GM23338 (cell line): ENCODE measurements around the gene STPG1. TPM values are rescaled to one million over a fixed set of nuclear protein-coding genes. Genes with fewer than 3 reads are reported as not detected.

ENCODE experiments used
- ATAC-seq: fragments of 200-7000 bp; cut with Tn5 transposase; 3 replicates; pipeline ENCODE4 v1.9.1; 2020
- DNase-seq: peaks from one replicate; pipeline ENCODE4 v3.0.0-alpha.2; 2015; ENCODE audit warnings: low spot score
- H2AFZ ChIP-seq: fragments of 200-600 bp; sonication (generic); 2 replicates; pipeline ENCODE4 v1.8.0; 2016; ENCODE audit warnings: antibody characterized with exemption, mild to moderate bottlenecking, moderate library complexity
- H3F3A ChIP-seq: fragments of 200-600 bp; sonication (generic); replicated peaks from 2 replicates; pipeline ENCODE4 v1.8.0; 2017; ENCODE audit warnings: antibody characterized with exemption, mixed run types, low read depth
- H3K27ac ChIP-seq: fragments of 200-600 bp; sonication (generic); 2 replicates; pipeline ENCODE4 v1.6.1; 2016; ENCODE audit warnings: low read depth
- H3K27me3 ChIP-seq: fragments of 200-600 bp; sonication (generic); 2 replicates; pipeline ENCODE4 v1.8.0; 2016; ENCODE audit warnings: mild to moderate bottlenecking, mixed run types, moderate library complexity; ENCODE audit not compliant: insufficient read depth
- H3K36me3 ChIP-seq: fragments of 200-600 bp; sonication (generic); 2 replicates; pipeline ENCODE4 v1.8.0; 2016; ENCODE audit warnings: mild to moderate bottlenecking; ENCODE audit not compliant: insufficient read depth
- H3K4me1 ChIP-seq: fragments of 200-600 bp; sonication (generic); 2 replicates; pipeline ENCODE4 v1.8.0; 2016; ENCODE audit warnings: mild to moderate bottlenecking, moderate library complexity; ENCODE audit not compliant: insufficient read depth
- H3K4me2 ChIP-seq: fragments of 200-600 bp; sonication (generic); 2 replicates; pipeline ENCODE4 v1.7.1; 2017; ENCODE audit warnings: mixed run types
- H3K4me3 ChIP-seq: fragments of 200-600 bp; sonication (generic); 2 replicates; pipeline ENCODE4 v1.6.1; 2016; ENCODE audit warnings: mixed run types
- H3K79me2 ChIP-seq: fragments of 200-600 bp; sonication (generic); replicated peaks from 2 replicates; pipeline ENCODE4 v1.8.0; 2017; ENCODE audit warnings: mild to moderate bottlenecking; ENCODE audit not compliant: insufficient read depth
- H3K9me2 ChIP-seq: fragments of 200-600 bp; sonication (generic); 2 replicates; pipeline ENCODE4 v1.8.0; 2017; ENCODE audit not compliant: insufficient read depth
- H4K20me1 ChIP-seq: fragments of 200-600 bp; sonication (generic); replicated peaks from 2 replicates; pipeline ENCODE4 v1.8.0; 2017; ENCODE audit warnings: mild to moderate bottlenecking; ENCODE audit not compliant: insufficient read depth
- H3K27ac Mint-ChIP-seq: 2 replicates; pipeline ENCODE4 v1.8.0; 2020; ENCODE audit warnings: inconsistent platforms, mild to moderate bottlenecking, moderate library complexity, mixed read lengths
- H3K27me3 Mint-ChIP-seq: 3 replicates; pipeline ENCODE4 v1.8.0; 2022; ENCODE audit warnings: low read depth, mild to moderate bottlenecking, moderate library complexity, mixed read lengths, inconsistent platforms; ENCODE audit not compliant: insufficient read depth, poor library complexity
- H3K36me3 Mint-ChIP-seq: 3 replicates; pipeline ENCODE4 v1.8.0; 2021; ENCODE audit warnings: low read depth, mild to moderate bottlenecking, inconsistent platforms, moderate library complexity, mixed read lengths
- H3K4me1 Mint-ChIP-seq: 3 replicates; pipeline ENCODE4 v1.8.0; 2020; ENCODE audit warnings: mild to moderate bottlenecking, inconsistent platforms, mixed read lengths
- H3K4me3 Mint-ChIP-seq: 3 replicates; pipeline ENCODE4 v1.8.0; 2021; ENCODE audit warnings: moderate library complexity, mild to moderate bottlenecking, inconsistent platforms, mixed read lengths
- H3K9me3 Mint-ChIP-seq: 3 replicates; pipeline ENCODE4 v1.8.0; 2020; ENCODE audit warnings: moderate library complexity, mild to moderate bottlenecking, inconsistent platforms, mixed read lengths
- CREB1 ChIP-seq: fragments of 250-450 bp; sonication (Bioruptor Pico); IDR thresholded peaks from 2 replicates; pipeline ENCODE4 v1.5.0; 2020; ENCODE audit warnings: low read depth, mild to moderate bottlenecking, moderate library complexity
- CTCF ChIP-seq, 2 experiments: fragments of 200-600 bp in 1 of 2; sonication (generic) in 1 of 2; conservative IDR thresholded peaks; 2 replicates each; pipeline versions ENCODE4 v1.5.1 to v1.6.1; 2016 to 2017; ENCODE audit warnings: antibody characterized with exemption in 2 of 2, low read depth in 2 of 2, mild to moderate bottlenecking in 2 of 2, moderate library complexity in 1 of 2
- EZH2 ChIP-seq: fragments of 200-600 bp; sonication (generic); IDR thresholded peaks from one replicate; pipeline ENCODE4 v1.8.0; 2017; ENCODE audit warnings: antibody characterized with exemption, mild to moderate bottlenecking, low read depth; ENCODE audit not compliant: unreplicated experiment
- EZH2phosphoT487 ChIP-seq: fragments of 200-600 bp; sonication (generic); IDR thresholded peaks from one replicate; pipeline ENCODE4 v1.8.1; 2018; ENCODE audit warnings: antibody characterized with exemption; ENCODE audit not compliant: unreplicated experiment
- JUNB ChIP-seq: IDR thresholded peaks from one replicate; pipeline ENCODE4 v1.6.1; 2016; ENCODE audit warnings: antibody characterized with exemption; ENCODE audit not compliant: unreplicated experiment
- NANOG ChIP-seq: IDR thresholded peaks from 2 replicates; pipeline ENCODE4 v1.6.1; 2016; ENCODE audit warnings: antibody characterized with exemption, borderline replicate concordance
- POLR2AphosphoS5 ChIP-seq: IDR thresholded peaks from 2 replicates; pipeline ENCODE4 v1.6.1; 2016; ENCODE audit warnings: antibody characterized with exemption, low read depth
- STAT1 ChIP-seq: IDR thresholded peaks from one replicate; pipeline ENCODE4 v1.6.1; 2016; ENCODE audit warnings: antibody characterized with exemption; ENCODE audit not compliant: unreplicated experiment
- ZNF114 ChIP-seq: fragments of 250-450 bp; sonication (Bioruptor Pico); IDR thresholded peaks from 2 replicates; pipeline ENCODE4 v1.5.0; 2020; ENCODE audit warnings: mild to moderate bottlenecking, moderate library complexity
- ZNF331 ChIP-seq: fragments of 250-450 bp; sonication (Bioruptor Pico); IDR thresholded peaks from 2 replicates; pipeline ENCODE4 v1.5.0; 2020; ENCODE audit warnings: low read depth, mild to moderate bottlenecking, moderate library complexity
- polyA plus RNA-seq: library from polyadenylated mRNA; unstranded; fragments of >200 nt; fragmentation: Nextera tagmentation; extraction: Ambion mirVana; gene quantifications from 2 replicates; pipeline ENCODE4 v1.2.1, GENCODE V29; 2016
- total RNA-seq: library from RNA; depleted of rRNA; stranded (reverse); fragments of >200 nt; shearing (Covaris generic); gene quantifications from 2 replicates; pipeline ENCODE4 v1.2.3, GENCODE V29; 2014
- TF ChIP-seq, protein P1 (sequence below): fragments of 250-450 bp; sonication (Bioruptor Pico); IDR thresholded peaks from 2 replicates; pipeline ENCODE4 v1.5.0; 2020; ENCODE audit warnings: mild to moderate bottlenecking, moderate library complexity
- TF ChIP-seq, protein P2 (sequence below): IDR thresholded peaks from 2 replicates; pipeline ENCODE4 v1.6.1; 2016; ENCODE audit warnings: antibody characterized with exemption
- TF ChIP-seq, protein P3 (sequence below): IDR thresholded peaks from one replicate; pipeline ENCODE4 v1.6.1; 2018; ENCODE audit warnings: antibody characterized with exemption; ENCODE audit not compliant: unreplicated experiment

The STPG1 gene
- total and polyA plus RNA-seq, 2 experiments from 2014 or later = 8.2 to 11.4 TPM

DNA sequence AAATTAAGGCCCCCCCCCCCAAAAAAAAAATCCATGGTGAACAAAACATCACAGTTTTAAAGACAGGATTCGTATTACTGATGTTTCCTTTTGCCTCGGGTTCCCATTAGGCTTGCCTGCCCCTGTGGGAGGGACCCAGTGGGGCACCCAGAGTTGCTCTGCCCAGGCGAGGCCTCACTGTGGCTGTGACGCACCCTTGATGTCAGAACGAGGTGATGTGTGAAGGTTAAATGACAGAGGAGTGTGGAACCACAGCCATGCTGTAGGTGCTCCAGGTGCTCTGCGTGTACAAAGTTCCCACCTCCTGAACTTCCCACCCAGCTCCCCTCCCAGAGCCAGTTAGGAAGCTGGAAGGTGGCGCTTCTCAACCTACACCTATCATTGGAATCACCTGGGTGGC lies 56.5 kb downstream of the STPG1 start:
- no peaks in the 10 kb centered on the region for H3K4me1 Mint-ChIP-seq
- Histone ChIP-seq H3K79me2 (no peaks in the 10 kb centered on the region), H3K36me3 (no peaks in the 10 kb centered on the region), H3K4me2 (no peak overlapping the region), H3K4me3 (no peak overlapping the region), H3K27ac (no peak overlapping the region), H2AFZ (no peak overlapping the region), H3K9me2 (no peaks in the 10 kb centered on the region), H3K4me1 (no peaks in the 10 kb centered on the region), H4K20me1 (no peaks in the 10 kb centered on the region), H3F3A (no peaks in the 10 kb centered on the region), H3K27me3 (no peaks in the 10 kb centered on the region)
- DNase-seq = no peak
- H3K4me3 Mint-ChIP-seq = no peak overlapping the region
- no peaks in the 10 kb centered on the region for H3K9me3 Mint-ChIP-seq
- peaks cover 5% of the 10 kb centered on the region for H3K27me3 Mint-ChIP-seq
- TF ChIP-seq, protein P1, sequence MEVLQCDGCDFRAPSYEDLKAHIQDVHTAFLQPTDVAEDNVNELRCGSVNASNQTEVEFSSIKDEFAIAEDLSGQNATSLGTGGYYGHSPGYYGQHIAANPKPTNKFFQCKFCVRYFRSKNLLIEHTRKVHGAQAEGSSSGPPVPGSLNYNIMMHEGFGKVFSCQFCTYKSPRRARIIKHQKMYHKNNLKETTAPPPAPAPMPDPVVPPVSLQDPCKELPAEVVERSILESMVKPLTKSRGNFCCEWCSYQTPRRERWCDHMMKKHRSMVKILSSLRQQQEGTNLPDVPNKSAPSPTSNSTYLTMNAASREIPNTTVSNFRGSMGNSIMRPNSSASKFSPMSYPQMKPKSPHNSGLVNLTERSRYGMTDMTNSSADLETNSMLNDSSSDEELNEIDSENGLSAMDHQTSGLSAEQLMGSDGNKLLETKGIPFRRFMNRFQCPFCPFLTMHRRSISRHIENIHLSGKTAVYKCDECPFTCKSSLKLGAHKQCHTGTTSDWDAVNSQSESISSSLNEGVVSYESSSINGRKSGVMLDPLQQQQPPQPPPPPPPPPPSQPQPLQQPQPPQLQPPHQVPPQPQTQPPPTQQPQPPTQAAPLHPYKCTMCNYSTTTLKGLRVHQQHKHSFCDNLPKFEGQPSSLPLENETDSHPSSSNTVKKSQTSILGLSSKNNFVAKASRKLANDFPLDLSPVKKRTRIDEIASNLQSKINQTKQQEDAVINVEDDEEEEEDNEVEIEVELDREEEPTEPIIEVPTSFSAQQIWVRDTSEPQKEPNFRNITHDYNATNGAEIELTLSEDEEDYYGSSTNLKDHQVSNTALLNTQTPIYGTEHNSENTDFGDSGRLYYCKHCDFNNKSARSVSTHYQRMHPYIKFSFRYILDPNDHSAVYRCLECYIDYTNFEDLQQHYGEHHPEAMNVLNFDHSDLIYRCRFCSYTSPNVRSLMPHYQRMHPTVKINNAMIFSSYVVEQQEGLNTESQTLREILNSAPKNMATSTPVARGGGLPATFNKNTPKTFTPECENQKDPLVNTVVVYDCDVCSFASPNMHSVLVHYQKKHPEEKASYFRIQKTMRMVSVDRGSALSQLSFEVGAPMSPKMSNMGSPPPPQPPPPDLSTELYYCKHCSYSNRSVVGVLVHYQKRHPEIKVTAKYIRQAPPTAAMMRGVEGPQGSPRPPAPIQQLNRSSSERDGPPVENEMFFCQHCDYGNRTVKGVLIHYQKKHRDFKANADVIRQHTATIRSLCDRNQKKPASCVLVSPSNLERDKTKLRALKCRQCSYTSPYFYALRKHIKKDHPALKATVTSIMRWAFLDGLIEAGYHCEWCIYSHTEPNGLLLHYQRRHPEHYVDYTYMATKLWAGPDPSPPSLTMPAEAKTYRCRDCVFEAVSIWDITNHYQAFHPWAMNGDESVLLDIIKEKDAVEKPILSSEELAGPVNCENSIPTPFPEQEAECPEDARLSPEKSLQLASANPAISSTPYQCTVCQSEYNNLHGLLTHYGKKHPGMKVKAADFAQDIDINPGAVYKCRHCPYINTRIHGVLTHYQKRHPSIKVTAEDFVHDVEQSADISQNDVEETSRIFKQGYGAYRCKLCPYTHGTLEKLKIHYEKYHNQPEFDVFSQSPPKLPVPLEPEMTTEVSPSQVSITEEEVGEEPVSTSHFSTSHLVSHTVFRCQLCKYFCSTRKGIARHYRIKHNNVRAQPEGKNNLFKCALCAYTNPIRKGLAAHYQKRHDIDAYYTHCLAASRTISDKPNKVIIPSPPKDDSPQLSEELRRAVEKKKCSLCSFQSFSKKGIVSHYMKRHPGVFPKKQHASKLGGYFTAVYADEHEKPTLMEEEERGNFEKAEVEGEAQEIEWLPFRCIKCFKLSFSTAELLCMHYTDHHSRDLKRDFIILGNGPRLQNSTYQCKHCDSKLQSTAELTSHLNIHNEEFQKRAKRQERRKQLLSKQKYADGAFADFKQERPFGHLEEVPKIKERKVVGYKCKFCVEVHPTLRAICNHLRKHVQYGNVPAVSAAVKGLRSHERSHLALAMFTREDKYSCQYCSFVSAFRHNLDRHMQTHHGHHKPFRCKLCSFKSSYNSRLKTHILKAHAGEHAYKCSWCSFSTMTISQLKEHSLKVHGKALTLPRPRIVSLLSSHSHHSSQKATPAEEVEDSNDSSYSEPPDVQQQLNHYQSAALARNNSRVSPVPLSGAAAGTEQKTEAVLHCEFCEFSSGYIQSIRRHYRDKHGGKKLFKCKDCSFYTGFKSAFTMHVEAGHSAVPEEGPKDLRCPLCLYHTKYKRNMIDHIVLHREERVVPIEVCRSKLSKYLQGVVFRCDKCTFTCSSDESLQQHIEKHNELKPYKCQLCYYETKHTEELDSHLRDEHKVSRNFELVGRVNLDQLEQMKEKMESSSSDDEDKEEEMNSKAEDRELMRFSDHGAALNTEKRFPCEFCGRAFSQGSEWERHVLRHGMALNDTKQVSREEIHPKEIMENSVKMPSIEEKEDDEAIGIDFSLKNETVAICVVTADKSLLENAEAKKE = no peak
- no peak for TF ChIP-seq EZH2phosphoT487
- TF ChIP-seq ZNF331 (CRISPR knock-in tag) = no peak
- no peak for TF ChIP-seq EZH2
- TF ChIP-seq, protein P2, sequence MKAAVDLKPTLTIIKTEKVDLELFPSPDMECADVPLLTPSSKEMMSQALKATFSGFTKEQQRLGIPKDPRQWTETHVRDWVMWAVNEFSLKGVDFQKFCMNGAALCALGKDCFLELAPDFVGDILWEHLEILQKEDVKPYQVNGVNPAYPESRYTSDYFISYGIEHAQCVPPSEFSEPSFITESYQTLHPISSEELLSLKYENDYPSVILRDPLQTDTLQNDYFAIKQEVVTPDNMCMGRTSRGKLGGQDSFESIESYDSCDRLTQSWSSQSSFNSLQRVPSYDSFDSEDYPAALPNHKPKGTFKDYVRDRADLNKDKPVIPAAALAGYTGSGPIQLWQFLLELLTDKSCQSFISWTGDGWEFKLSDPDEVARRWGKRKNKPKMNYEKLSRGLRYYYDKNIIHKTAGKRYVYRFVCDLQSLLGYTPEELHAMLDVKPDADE = no peak
- TF ChIP-seq CREB1 (CRISPR knock-in tag) = no peak
- no peak for TF ChIP-seq CTCF (conservative IDR thresholded peaks at IDR 0.05; ENCODE audit: low read depth in 2 of 2)
- no peak for TF ChIP-seq ZNF114
- TF ChIP-seq STAT1 = no peak
- no peak for TF ChIP-seq NANOG
- TF ChIP-seq JUNB = no peak
- no peak for TF ChIP-seq POLR2AphosphoS5
- TF ChIP-seq, protein P3, sequence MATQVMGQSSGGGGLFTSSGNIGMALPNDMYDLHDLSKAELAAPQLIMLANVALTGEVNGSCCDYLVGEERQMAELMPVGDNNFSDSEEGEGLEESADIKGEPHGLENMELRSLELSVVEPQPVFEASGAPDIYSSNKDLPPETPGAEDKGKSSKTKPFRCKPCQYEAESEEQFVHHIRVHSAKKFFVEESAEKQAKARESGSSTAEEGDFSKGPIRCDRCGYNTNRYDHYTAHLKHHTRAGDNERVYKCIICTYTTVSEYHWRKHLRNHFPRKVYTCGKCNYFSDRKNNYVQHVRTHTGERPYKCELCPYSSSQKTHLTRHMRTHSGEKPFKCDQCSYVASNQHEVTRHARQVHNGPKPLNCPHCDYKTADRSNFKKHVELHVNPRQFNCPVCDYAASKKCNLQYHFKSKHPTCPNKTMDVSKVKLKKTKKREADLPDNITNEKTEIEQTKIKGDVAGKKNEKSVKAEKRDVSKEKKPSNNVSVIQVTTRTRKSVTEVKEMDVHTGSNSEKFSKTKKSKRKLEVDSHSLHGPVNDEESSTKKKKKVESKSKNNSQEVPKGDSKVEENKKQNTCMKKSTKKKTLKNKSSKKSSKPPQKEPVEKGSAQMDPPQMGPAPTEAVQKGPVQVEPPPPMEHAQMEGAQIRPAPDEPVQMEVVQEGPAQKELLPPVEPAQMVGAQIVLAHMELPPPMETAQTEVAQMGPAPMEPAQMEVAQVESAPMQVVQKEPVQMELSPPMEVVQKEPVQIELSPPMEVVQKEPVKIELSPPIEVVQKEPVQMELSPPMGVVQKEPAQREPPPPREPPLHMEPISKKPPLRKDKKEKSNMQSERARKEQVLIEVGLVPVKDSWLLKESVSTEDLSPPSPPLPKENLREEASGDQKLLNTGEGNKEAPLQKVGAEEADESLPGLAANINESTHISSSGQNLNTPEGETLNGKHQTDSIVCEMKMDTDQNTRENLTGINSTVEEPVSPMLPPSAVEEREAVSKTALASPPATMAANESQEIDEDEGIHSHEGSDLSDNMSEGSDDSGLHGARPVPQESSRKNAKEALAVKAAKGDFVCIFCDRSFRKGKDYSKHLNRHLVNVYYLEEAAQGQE = no peak
- no peak for ATAC-seq
- no peak overlapping the region for H3K27ac Mint-ChIP-seq
- peaks cover 4% of the 10 kb centered on the region; the same call in 2 of the 3 replicates for H3K36me3 Mint-ChIP-seq
